HuH-7 (cell line): Measurements from ENCODE around the gene HOXC11.

ENCODE experiments used
- DNase-seq: peaks from one replicate; pipeline ENCODE4 v3.0.0; 2011; ENCODE audit warnings: low spot score

The HOXC11 gene

DNA sequence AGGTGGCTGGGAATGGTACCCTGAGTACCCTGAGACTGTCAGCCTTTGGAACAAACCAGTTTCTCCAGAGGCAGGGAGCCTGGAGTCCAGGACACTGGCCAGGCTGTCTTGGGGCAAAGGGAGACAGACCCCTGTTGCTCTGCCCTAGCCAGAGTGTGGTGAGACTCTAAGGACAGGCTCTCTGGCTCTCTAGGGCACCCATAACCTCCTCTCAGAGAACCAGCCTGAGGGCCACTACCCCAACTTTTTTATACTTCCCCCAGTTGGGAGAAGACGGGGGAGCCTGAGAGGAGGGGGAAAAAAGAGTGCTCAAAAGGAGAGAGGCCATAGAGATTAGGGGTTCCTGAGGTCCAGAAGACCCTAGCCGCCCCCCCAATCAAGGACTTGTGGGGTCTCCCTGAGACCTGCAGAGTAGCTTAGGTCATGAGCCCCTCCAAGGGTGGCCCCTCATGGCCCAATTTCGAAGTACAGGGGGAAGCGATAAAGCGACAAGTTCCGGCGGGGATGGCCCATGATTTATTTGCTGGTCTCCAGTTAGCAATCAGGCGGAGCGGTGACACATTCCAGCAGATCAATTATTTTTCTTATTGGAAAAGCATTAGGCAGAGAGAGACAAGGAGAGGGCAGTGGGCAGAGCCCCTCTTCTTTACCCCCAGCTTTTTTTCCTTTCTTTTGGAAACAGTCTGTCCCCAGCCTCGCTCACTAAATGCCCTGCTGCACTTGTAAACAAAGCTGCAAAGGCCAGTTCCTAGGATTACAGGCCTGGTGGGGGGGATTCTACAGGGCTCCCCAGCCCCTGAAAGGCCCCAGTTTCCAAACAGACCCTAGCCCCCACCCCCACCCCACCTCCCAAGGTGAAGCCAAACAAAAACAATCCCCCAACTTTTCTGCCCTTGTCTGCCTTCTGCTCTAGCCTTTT, 37.4 kb downstream of the HOXC11 start:
- no peak for DNase-seq

DNA sequence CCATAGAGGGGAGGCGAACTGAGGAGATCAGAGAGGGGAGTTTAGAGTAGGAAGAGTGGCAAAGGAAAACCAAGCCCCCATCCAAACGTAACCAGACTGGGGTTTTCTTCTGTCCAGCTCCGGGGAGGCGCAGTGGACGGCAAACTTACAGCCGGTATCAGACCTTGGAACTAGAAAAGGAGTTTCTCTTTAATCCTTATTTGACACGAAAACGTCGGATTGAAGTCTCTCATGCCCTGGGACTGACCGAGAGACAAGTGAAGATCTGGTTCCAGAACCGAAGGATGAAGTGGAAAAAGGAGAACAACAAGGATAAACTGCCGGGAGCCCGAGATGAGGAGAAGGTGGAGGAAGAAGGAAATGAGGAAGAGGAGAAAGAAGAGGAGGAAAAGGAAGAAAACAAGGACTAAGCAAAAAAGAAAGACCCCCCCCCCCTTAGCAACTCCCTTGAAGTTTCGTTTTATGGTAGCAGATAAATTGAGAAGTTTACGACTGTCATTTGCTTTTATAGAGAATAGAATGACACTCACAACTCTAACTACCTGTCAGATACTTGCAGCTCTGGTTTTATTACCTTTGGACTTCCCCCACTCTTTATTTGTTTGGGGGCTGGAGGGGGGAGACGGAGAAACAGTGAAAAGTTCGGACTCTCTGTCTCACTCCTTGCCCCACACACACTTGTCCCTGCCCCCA, 38.2 kb downstream of the HOXC11 start:
- DNase-seq, result no peak

DNA sequence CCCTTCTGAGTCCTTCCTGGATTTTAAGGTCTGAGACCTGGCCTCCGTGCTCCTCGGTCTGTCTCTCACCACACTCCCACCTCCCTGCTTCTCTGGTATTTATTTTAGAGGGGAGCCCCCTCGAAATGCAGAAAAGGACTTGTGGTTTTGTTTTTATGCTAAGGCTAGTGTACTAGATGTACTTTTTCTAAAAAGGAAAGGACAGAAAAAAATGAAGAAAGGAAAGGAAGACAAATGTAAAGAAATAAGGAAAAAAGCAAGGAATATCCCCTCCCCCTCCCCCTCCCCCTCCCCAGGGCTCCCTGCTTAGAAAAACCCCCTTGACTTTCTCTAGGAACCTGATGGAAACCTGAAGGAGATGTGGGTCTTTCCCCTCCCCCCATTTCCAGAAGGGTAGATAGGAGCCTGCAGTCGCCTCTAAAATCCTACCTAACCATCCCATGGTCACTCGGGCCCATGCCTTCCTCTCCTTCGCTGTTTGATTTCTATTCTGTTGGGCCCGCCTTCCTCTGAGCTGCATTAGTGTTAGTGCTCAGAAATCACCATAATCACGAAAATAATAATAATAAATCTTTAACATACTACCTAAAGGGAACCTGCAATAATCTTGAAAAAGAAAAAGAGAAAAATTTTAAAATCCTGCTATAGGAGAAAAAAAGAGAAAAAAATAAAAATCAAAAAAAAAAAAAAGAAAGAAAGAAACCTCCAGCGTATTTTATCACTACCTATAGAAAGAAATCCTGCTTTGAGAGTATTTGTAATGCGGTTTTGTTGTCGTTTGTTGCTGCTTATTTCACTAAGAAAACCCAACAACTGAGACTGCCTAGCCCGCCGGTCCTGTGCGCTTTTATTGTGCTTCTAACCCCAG, 39.0 kb downstream of the HOXC11 start:
- no peak for DNase-seq

DNA sequence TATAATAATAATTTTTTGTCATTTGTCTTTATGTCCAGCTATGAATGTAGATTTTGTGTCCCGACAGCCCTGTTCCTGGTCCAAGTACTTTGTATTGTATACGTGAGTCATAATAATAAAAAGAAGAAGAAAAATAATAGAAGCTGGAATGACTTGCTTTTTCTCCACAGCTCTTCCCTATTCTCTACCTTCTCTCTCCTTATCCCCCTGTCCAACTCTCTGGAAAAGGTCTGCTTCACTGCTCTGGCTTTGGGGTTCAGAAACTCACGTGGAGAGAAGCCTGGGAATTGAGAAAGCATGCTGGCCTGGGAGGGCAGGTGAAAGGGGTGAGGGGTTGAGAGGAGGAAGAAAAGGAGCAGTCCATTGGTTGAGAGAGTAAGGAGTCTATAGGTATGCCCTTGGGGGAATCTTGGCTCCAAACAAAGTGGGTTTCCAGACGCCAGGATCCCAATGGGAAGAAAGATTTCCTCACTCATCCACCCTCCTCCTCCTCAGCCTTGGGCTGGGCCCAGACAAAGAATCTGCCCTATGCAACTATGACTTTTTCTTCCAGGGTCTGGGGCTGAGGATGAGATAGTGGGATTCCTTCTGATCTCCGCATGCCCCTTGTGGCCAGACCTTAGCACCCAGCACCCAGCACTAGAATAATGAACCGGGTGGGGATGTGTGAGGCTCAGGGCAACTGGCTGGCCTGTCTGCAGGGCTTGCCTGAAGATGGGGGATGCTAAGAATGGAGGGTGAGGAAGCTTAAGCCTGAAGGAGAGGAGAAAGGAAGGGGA, 39.9 kb downstream of the HOXC11 start:
- no peak for DNase-seq

DNA sequence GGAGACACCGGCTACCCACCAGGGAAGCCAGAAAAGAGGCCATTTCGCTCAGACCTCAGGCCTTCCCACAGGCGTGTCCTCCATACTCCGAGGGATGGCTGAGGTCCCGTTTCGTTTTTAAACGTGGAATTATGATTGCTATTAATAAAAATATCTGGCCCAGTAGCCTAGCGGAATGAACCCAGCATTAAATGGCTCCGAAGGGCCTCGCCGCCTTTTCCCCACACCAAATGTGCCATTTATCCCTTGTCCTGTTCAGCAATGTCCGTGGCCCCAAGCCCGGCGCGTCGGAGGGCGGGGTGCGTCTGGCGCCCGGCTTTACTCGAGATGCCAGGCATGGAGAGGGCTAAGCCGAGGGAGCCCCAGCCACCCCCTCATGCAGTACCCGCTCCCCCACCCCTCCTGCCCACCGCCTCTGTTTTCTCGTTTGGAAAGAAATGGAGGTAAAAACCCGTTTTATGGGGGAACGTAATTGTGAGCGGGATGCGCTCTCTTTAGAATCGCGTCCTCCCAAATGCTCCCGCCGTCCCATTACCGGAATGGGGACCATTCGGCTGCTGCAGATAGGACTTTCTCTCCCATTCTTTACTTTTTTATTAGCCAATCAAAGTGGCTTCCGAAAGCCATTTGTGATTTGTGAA, 41.6 kb downstream of the HOXC11 start:
- no peak for DNase-seq

DNA sequence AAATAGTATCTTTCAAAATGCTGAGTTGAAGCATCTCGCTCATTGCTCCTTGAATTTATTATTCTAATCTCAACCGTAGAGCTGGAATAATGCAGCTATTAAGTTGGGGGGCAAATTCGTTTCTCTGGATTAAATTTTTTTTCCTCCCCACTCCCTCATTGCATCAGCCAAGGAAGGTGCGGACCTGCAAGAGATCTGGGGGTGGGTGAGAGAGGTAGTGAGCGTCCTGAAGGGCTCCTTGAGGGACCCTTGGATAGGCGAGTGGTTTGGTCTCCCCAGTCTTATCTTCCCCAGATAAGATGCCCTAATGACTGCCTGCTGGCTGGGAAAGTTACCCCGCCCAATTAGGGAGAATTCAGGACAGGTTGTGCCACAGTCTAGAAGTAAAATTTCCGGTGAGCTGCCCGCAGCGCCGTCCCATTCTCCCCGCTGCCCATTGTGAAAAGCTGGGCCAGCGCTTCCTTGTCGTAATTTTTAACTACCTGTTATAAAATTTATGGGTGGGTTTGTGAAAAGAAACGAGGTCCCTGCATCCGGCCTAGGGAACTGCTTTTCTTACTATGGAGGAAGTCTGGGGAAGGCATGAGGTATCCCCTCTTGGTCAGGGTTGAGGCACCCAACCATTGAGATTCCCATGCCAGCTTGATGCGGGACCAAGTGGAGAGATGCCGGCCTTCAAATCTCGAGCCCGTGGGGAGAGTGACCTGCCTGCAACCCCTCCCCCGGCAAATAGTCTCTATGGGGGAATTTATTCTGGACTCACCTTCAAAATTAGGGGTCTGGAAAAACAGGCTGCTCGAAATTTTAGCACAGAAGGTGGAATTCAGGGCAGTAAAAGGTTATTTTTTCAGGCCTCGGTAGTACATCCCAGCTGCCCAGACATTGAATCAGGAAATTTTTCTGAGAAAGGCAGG, 42.3 kb downstream of the HOXC11 start:
- DNase-seq, result no peak

DNA sequence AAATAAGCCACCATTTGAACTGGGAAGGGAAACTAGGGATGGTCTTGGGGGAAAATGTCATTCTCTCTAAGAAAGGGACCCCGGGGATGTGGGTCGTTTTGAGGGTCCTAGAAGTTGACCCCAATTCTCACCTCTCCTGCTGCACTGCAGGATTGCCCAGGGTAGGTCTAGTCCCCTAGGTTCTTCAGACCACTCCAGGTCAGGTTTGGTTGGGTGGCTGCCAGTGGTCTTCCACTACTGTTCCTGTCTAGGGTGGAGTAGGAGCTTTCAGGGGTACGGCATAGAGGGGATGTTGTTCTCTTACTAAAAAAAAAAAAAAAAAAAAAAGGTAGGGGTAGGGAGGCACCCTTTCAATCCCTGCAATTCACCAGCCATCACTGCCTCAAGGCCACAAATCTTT, 43.1 kb downstream of the HOXC11 start:
- DNase-seq, result no peak

DNA sequence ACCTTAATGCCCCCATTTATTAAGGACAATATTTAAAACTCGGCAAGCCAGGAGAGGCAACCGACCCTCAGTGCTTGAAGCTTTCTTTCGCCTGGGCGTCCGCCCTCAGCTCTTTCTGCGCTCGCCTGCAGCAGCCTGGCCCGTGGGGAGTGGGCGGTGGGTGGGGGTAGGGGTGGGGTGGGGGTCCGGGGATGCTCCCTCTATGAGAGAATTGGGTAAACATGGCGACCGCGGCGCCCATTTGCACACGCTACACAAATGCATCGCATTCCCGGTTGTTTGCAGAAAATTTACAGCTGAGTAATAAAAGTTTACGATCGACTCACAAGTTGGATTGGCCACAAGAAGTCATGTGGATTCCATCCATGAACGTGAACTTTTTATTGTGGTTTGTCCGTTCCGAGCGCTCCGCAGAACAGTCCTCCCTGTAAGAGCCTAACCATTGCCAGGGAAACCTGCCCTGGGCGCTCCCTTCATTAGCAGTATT, 43.6 kb downstream of the HOXC11 start:
- peak; percentile 93 for DNase-seq

DNA sequence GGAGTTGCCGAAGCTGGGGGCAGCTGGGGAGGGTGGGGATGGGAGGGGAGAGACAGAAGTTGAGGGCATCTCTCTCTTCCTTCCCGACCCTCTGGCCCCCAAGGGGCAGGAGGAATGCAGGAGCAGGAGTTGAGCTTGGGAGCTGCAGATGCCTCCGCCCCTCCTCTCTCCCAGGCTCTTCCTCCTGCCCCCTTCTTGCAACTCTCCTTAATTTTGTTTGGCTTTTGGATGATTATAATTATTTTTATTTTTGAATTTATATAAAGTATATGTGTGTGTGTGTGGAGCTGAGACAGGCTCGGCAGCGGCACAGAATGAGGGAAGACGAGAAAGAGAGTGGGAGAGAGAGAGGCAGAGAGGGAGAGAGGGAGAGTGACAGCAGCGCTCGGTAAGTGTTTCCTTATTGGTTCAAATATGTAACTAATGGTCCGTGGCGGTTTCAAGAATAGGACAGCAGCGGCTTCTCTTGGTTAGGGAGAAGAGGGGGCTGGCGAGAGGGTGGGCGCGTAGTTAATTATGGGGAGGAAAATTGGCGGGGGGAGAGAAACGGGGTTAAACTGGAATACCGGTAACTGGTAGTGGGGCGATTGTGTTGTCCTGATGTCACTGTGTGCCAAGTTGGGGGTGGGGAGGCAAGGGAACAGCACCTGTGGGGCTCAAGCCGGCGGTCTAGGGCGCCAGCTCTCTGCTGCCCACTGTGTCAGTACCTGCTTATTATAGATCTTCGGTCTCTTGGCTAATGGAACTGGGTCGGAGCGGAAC, 44.3 kb downstream of the HOXC11 start:
- no peak for DNase-seq

DNA sequence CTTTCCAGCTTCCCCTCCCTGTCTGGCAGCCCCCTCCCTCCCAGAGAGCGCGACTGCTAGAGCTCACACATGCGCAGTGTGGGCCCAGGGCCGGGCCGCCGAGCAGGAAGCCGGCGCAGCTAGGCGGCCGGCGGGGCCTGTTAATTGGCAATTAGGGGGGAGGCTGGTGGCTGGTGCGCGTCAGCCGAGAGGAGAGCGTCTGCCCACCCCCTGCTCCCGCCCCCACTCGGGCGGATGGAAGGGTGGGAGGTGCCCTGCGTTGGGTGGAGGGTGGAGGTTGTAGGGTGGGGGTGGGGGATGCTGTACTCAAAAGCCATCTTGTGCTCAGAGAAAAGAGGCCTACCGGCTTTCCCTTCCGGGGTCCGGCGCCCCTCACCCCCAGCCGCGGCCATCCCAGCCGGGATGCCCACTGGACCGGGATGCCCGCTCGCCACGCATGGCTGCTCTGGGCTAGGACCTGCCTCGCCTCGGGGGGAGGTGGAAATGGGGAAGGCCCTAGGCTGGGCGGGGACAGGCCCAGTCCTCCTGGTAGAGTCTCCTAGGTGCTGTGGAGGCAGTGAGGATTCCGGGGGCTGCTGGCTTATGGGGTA, 45.0 kb downstream of the HOXC11 start:
- peak; percentile 97 for DNase-seq

DNA sequence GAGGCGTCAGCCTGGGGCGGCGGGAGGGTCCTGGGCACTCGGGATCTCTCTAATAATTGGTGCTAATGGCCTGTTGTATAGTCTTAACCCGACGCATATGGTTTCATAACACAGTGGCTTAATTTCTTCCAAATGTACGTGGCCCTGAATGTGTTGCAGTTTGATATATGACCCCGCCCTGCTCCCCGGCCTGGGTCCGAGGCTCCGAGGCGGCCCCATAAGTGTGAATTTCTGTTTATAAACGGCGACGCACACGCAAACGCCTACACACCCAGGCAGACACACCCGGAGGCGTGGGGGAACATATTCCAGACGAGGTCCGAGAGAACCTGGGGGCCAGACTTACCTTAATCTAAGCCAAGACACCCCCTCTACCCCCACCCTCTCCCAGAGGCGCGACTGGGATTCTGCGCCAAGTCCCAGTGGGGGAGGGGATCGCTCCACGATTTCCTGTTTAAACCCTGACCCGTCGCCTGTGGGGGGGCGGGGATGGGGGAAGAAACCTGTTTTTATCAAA, 45.6 kb downstream of the HOXC11 start:
- DNase-seq, result no peak

DNA sequence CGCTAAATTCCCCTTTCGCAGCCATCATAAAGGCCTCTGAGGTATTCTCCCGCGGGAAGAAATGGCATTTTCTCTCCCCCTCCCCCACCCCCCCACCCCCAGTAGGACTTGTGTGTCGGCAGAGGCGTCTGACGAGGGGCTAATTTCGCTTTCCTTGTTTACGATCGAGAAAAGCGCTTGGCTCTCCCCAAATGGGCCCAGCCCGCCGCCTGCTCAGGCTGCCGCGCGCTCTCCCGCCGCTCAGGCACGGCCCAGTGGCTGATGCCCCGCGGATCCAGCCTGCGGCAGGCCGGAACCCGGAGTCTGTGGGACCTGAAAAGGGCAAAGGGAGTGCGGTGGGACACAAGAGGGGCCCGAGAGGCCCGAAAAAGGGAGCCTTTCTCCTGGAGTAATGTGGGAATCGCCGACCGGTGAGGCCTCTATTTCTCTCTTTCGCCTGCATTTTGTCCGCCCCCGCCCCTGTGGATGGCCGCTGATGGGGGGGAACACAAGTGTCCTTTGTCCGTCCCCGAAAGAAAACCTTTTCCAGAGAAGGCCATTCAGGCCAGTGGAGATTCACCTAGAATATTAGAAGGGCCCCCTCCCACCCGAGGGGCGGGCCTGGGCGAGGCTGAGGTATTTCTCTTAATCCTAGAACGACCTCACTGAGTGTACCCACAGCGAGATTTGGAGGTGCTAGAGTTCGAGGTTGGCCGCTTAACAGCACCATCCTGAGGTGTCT, 46.3 kb downstream of the HOXC11 start:
- no peak for DNase-seq

DNA sequence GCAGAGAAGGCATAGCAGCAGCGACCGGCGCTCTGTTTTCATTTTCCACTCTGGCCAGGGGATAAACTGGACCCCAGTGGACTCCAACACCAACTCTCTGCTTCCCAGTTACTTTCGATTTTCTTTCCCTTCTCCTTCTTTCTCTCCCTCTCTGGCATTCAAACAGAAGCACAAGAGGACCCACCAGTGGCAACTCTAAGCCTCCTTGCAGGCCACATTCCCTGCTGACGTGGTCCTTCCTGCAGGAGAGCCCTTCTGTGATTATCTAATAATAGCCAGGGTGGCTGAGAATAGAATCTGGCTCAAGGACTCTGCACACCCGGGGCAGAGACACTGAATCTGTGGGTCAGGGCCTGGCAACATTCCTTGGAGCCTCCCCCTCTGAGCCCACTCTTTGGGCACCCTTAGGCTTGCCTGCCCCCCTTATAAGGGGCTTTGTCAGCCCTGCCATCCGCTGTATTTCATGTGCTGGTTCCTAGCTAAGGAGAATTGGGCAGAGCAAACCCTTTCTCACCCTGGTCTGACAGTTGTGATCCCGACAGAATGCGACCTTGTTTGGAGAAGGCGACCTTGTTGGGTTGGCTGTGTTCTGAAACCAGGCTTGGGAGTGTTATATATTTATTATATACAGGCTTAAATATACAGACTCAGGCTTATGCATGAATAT, 47.1 kb downstream of the HOXC11 start:
- no peak for DNase-seq

DNA sequence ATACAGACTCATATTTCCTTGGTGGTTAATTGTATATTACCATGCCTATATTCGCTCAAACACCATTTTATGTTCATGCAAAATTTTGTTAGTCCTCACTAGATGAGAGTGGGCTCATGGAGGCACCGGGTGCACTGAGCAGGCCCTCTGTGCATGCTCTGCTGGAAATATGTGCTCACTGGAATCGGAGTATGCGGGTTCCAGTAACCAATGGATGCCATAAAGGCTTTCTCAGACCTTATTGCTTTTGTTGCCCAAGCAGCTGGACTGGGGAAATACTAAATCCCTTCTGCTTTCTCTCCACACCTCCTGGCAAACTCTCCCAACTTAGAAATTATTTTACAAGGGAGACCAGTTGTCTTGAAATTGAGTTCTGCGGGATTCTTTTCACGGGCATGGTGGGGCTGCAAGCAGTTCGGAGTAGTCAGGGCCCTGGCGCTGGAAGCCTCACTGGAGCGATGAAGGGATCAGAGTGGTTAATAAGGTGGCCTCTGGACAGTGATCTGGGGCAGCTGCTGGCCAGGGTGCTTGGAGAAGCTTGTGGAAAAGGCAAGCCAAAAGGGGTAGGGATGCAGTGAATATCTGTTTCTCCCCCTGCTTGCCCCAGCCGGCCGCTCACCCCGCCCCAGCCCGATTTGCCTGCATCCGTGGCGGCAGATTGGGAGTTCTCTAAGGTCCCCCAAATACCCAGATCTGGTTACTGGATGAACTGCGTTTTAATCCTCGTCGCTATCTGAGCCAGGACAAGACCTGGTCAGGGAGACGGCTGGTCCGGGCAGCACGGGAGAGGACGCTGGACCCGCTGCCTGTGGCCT, 47.9 kb downstream of the HOXC11 start:
- no peak for DNase-seq

DNA sequence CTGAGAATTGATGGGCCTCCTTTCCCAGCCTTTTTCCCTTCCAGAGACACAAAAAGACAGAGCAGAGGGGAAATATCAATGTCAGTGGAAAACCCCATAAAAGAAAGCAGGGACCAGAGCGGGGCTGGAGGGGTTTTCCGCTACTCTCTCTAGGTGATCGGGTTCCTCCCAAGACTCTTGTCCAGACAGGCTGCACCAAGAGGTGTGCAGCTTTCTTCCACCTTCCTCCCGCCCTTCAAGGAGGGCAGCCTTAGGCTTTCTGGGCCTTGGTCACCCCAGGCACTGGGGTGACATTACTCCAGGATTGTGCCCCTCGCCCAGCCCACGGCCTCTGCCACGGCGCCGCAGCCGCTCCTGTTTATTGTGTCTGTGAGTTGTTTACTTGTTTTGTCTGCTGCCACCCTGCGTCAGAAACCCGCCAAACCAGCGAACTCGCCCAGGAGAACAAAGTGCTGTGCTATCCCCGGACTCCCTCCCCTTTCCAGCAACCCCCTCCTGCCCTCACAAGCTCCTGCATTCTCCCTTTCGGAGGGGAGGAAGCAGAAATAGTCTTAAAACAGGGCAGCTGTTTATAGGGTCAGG, 48.6 kb downstream of the HOXC11 start:
- DNase-seq, result no peak
